DOHH2 (cell line): ENCODE measurements around the gene SMIM44.

Experiments used
- H3F3A ChIP-seq: fragments of 200-600 bp; sonication (generic), shearing (Covaris generic); 2 replicates; pipeline ENCODE4 v1.6.0; 2016; ENCODE audit warnings: antibody characterized with exemption, mild to moderate bottlenecking; ENCODE audit not compliant: control insufficient read depth, insufficient read depth
- H3K27ac ChIP-seq: fragments of 200-600 bp; sonication (generic); 2 replicates; pipeline ENCODE4 v1.5.1; 2014; ENCODE audit warnings: low read depth, mild to moderate bottlenecking, low read length, moderate library complexity
- H3K27me3 ChIP-seq: fragments of 200-600 bp; sonication (generic); 2 replicates; pipeline ENCODE4 v1.6.1; 2014; ENCODE audit warnings: mild to moderate bottlenecking, low read length, mixed read lengths; ENCODE audit not compliant: control insufficient read depth
- H3K36me3 ChIP-seq: fragments of 200-600 bp; sonication (generic); 2 replicates; pipeline ENCODE4 v1.6.1; 2014; ENCODE audit warnings: mild to moderate bottlenecking, low read length, moderate library complexity, mixed read lengths; ENCODE audit not compliant: control insufficient read depth
- H3K4me1 ChIP-seq: fragments of 200-600 bp; sonication (generic); 2 replicates; pipeline ENCODE4 v1.6.1; 2014; ENCODE audit warnings: mild to moderate bottlenecking, low read length, mixed read lengths; ENCODE audit not compliant: control insufficient read depth
- H3K4me2 ChIP-seq: fragments of 200-600 bp; sonication (generic); 2 replicates; pipeline ENCODE4 v1.6.0; 2014; ENCODE audit warnings: mild to moderate bottlenecking, low read length, moderate library complexity
- H3K4me3 ChIP-seq: fragments of 200-600 bp; sonication (generic); 2 replicates; pipeline ENCODE4 v1.5.1; 2014; ENCODE audit warnings: mild to moderate bottlenecking, low read length, mixed read lengths
- H3K79me2 ChIP-seq: fragments of 200-600 bp; sonication (generic); 2 replicates; pipeline ENCODE4 v1.6.1; 2014; ENCODE audit warnings: mild to moderate bottlenecking, low read length, mixed read lengths; ENCODE audit not compliant: control insufficient read depth
- H3K9me2 ChIP-seq: fragments of 200-600 bp; sonication (generic); replicated peaks from 2 replicates; pipeline ENCODE4 v1.6.1; 2014; ENCODE audit warnings: mild to moderate bottlenecking, low read length, mixed read lengths; ENCODE audit not compliant: control insufficient read depth
- H3K9me3 ChIP-seq: fragments of 200-600 bp; sonication (generic); 2 replicates; pipeline ENCODE4 v1.6.1; 2014; ENCODE audit warnings: antibody characterized with exemption, low read length, mixed read lengths; ENCODE audit not compliant: control insufficient read depth, insufficient read depth
- H4K20me1 ChIP-seq: fragments of 200-600 bp; sonication (generic); 2 replicates; pipeline ENCODE4 v1.6.0; 2014; ENCODE audit warnings: low read depth, mild to moderate bottlenecking, antibody characterized with exemption, low read length, moderate library complexity; ENCODE audit not compliant: control insufficient read depth, insufficient read depth
- CTCF ChIP-seq: fragments of 200-600 bp; sonication (generic); IDR thresholded peaks from one replicate; pipeline ENCODE4 v1.5.1; 2014; ENCODE audit warnings: antibody characterized with exemption, mild to moderate bottlenecking, low read depth, low read length; ENCODE audit not compliant: poor library complexity, severe bottlenecking
- EZH2phosphoT487 ChIP-seq: fragments of 200-600 bp; sonication (generic); IDR thresholded peaks from 2 replicates; pipeline ENCODE4 v1.6.1; 2017; ENCODE audit warnings: borderline replicate concordance, mild to moderate bottlenecking, antibody characterized with exemption, low read length, moderate library complexity, mixed read lengths

The SMIM44 gene

GRCh38 chr19:3444695-3445234 lies 38.5 kb downstream of the SMIM44 start:
- H3K9me3 ChIP-seq: no peaks in the 10 kb centered on the region
- H3K27ac ChIP-seq: no peak overlapping the region
- H3F3A ChIP-seq: no peaks in the 10 kb centered on the region
- H3K36me3 ChIP-seq: no peaks in the 10 kb centered on the region
- no peak overlapping the region for H3K4me3 ChIP-seq
- H3K9me2 ChIP-seq: no peaks in the 10 kb centered on the region
- H3K27me3 ChIP-seq: no peaks in the 10 kb centered on the region
- no peaks in the 10 kb centered on the region for H3K4me1 ChIP-seq
- H3K79me2 ChIP-seq: no peaks in the 10 kb centered on the region
- H4K20me1 ChIP-seq: no peaks in the 10 kb centered on the region
- no peak overlapping the region for H3K4me2 ChIP-seq
- TF ChIP-seq EZH2phosphoT487: no peak
- TF ChIP-seq CTCF: no peak

- H3K79me2 ChIP-seq: no peaks in the 10 kb centered on the region
- H3K4me1 ChIP-seq: no peaks in the 10 kb centered on the region
- H3K27ac ChIP-seq: no peak overlapping the region
- H3F3A ChIP-seq: no peaks in the 10 kb centered on the region
- no peaks in the 10 kb centered on the region for H3K36me3 ChIP-seq
- H3K4me3 ChIP-seq: no peak overlapping the region
- H3K4me2 ChIP-seq: no peak overlapping the region
- H3K9me3 ChIP-seq: no peaks in the 10 kb centered on the region
- H3K9me2 ChIP-seq: no peaks in the 10 kb centered on the region
- no peaks in the 10 kb centered on the region for H3K27me3 ChIP-seq
- H4K20me1 ChIP-seq: no peaks in the 10 kb centered on the region
- TF ChIP-seq CTCF: no peak
- TF ChIP-seq EZH2phosphoT487: no peak
Observed at GRCh38 chr19:3443840-3444694, 39.2 kb downstream of the SMIM44 start.

GRCh38 chr19:3442487-3443071 lies 40.7 kb downstream of the SMIM44 start:
- TF ChIP-seq EZH2phosphoT487 (no peak), CTCF (no peak)
- Histone ChIP-seq H3K79me2 (no peaks in the 10 kb centered on the region), H3K27ac (no peak overlapping the region), H3K4me3 (no peak overlapping the region), H3K9me3 (no peaks in the 10 kb centered on the region), H4K20me1 (no peaks in the 10 kb centered on the region), H3F3A (no peaks in the 10 kb centered on the region), H3K9me2 (no peaks in the 10 kb centered on the region), H3K36me3 (no peaks in the 10 kb centered on the region), H3K4me2 (no peak overlapping the region), H3K27me3 (no peaks in the 10 kb centered on the region), H3K4me1 (no peaks in the 10 kb centered on the region)
